Tibial nerve (tissue), 4 donors: ENCODE measurements around the gene MAPK8IP3. TPM values are rescaled to one million over a fixed set of nuclear protein-coding genes. Genes with fewer than 3 reads are reported as not detected.
A peak's percentile ranks its signal among the peaks of the same experiment; 100 is the strongest.

Experiments
- DNase-seq, 2 donors: peaks; one replicate each; pipeline ENCODE4 v3.0.0-alpha.2; 2019; ENCODE audit warnings: low spot score in 2 of 2
- H3K27ac ChIP-seq, 4 donors: fragments of 200-600 bp; sonication (generic) in 3 of 4; one replicate each; pipeline ENCODE4 v1.5.1; 2017 to 2019; ENCODE audit warnings: mild to moderate bottlenecking in 1 of 4
- H3K27me3 ChIP-seq, 2 donors: fragments of 200-600 bp; sonication (generic) in 1 of 2; one replicate each; pipeline versions ENCODE4 v1.5.1 to v1.6.0; 2017 to 2019
- H3K36me3 ChIP-seq, 3 donors: fragments of 200-600 bp; sonication (generic); one replicate each; pipeline ENCODE4 v1.5.1; 2018 to 2019
- H3K4me1 ChIP-seq, 4 donors: fragments of 200-600 bp; sonication (generic) in 3 of 4; one replicate each; pipeline ENCODE4 v1.5.1; 2017 to 2019
- H3K4me3 ChIP-seq, 4 donors: fragments of 200-600 bp; sonication (generic) in 3 of 4; one replicate each; pipeline ENCODE4 v1.5.1; 2017 to 2019; ENCODE audit warnings: mild to moderate bottlenecking in 1 of 4, moderate library complexity in 1 of 4
- H3K9me3 ChIP-seq, 4 donors: fragments of 200-600 bp; sonication (generic) in 3 of 4; one replicate each; pipeline ENCODE4 v1.5.1; 2017 to 2019
- CTCF ChIP-seq, 5 experiments: fragments of 200-600 bp in 3 of 5; fragments of 450-650 bp in 2 of 5; sonication (generic) in 3 of 5; IDR thresholded peaks; one replicate each; pipeline ENCODE4 v1.5.1; 2016 to 2019; ENCODE audit warnings: antibody characterized with exemption in 5 of 5, mild to moderate bottlenecking in 3 of 5, moderate library complexity in 2 of 5
- EP300 ChIP-seq, 2 donors: sonication (generic); formaldehyde crosslinking; IDR thresholded peaks; one replicate each; pipeline ENCODE4 v1.6.1; 2017; ENCODE audit warnings: antibody characterized with exemption in 2 of 2, mild to moderate bottlenecking in 1 of 2
- POLR2A ChIP-seq, 2 donors: fragments of 450-650 bp; IDR thresholded peaks; one replicate each; pipeline ENCODE4 v1.6.1; 2017; ENCODE audit warnings: antibody characterized with exemption in 2 of 2, mild to moderate bottlenecking in 2 of 2, moderate library complexity in 2 of 2
- WGBS, 2 donors: methylation state at CpG; one replicate each; pipeline ENCODE4 v1.1.5; 2018; 5-methylcytosine and 5-hydroxymethylcytosine counted together
- total RNA-seq, 4 donors: library from RNA; depleted of rRNA; stranded (reverse); fragments of >200 nt; gene quantifications; one replicate each; pipeline ENCODE4 v1.1.0, GENCODE V29; 2016

The MAPK8IP3 gene
- total RNA-seq, 4 donors from 2014 or later = 92.6 to 188 (median 99.5) TPM

- no peak for TF ChIP-seq POLR2A (IDR thresholded peaks at IDR 0.05)
- TF ChIP-seq EP300 (IDR thresholded peaks at IDR 0.05) = no peak
- no peak for TF ChIP-seq CTCF (IDR thresholded peaks at IDR 0.05)
- no peak overlapping the region for H3K27ac ChIP-seq
- 81 to 86% methylated on average over 41 of the region's 41 CpGs for WGBS, 2 donors
- no peak overlapping the region for H3K4me3 ChIP-seq
- no peaks in the 10 kb centered on the region for H3K27me3 ChIP-seq
- DNase-seq = no peak
- peaks cover 0 to 44% (median 16%) of the 10 kb centered on the region in 4 donors for H3K4me1 ChIP-seq
- no peaks in the 10 kb centered on the region for H3K9me3 ChIP-seq
- H3K36me3 ChIP-seq = peaks cover 2 to 68% (median 20%) of the 10 kb centered on the region in 3 donors
These were observed 62.2 kb downstream of the MAPK8IP3 start for GRCh38 chr16:1768061-1768766.

GRCh38 chr16:1768767-1769401 lies 62.9 kb downstream of the MAPK8IP3 start:
- H3K4me3 ChIP-seq = no peak overlapping the region
- peaks cover 2 to 61% (median 16%) of the 10 kb centered on the region in 3 donors for H3K36me3 ChIP-seq
- 63 to 80% methylated on average over 12 to 16 of the region's 26 CpGs for WGBS, 2 donors
- H3K9me3 ChIP-seq = no peaks in the 10 kb centered on the region
- DNase-seq = no peak
- no peak overlapping the region for H3K27ac ChIP-seq
- no peaks in the 10 kb centered on the region for H3K27me3 ChIP-seq
- no peak for TF ChIP-seq CTCF (IDR thresholded peaks at IDR 0.05)
- TF ChIP-seq EP300 (IDR thresholded peaks at IDR 0.05) = no peak
- peaks cover 0 to 43% (median 19%) of the 10 kb centered on the region in 4 donors for H3K4me1 ChIP-seq

- WGBS, 2 donors = 72 to 73% methylated on average over 15 to 17 of the region's 27 CpGs
- TF ChIP-seq EP300 (IDR thresholded peaks at IDR 0.05) (no peak), POLR2A (IDR thresholded peaks at IDR 0.05) (no peak), CTCF (IDR thresholded peaks at IDR 0.05) (no peak)
- peaks cover 0 to 44% (median 26%) of the 10 kb centered on the region in 4 donors for H3K4me1 ChIP-seq
- H3K36me3 ChIP-seq = peaks cover 2 to 54% (median 10%) of the 10 kb centered on the region in 3 donors
- H3K9me3 ChIP-seq = no peaks in the 10 kb centered on the region
- no peaks in the 10 kb centered on the region for H3K27me3 ChIP-seq
- DNase-seq = no peak
- H3K4me3 ChIP-seq = peak overlapping the region in 1 of 4 donors; percentile 96
- H3K27ac ChIP-seq = peak overlapping the region in 3 of 4 donors; percentile 83 to 93 (median 93)
These were observed 63.7 kb downstream of the MAPK8IP3 start for GRCh38 chr16:1769402-1770300.

GRCh38 chr16:1770328-1771187 lies 64.6 kb downstream of the MAPK8IP3 start:
- H3K27me3 ChIP-seq = no peaks in the 10 kb centered on the region
- peak overlapping the region; percentile 67 to 96 (median 80) for H3K4me3 ChIP-seq
- TF ChIP-seq POLR2A (IDR thresholded peaks at IDR 0.05) (no peak), CTCF (IDR thresholded peaks at IDR 0.05) (no peak), EP300 (IDR thresholded peaks at IDR 0.05) (peak in 1 of 2 donors; percentile 29)
- H3K36me3 ChIP-seq = peaks cover under 1 to 54% (median 10%) of the 10 kb centered on the region in 3 donors
- peaks cover 0 to 51% (median 28%) of the 10 kb centered on the region in 4 donors for H3K4me1 ChIP-seq
- peak overlapping the region; percentile 61 to 93 (median 88) for H3K27ac ChIP-seq
- WGBS, 2 donors = 12 to 36% methylated on average over 20 to 56 of the region's 81 CpGs
- DNase-seq = peak; percentile 42 to 44
- H3K9me3 ChIP-seq = no peaks in the 10 kb centered on the region
